Activated naive CD4-positive, alpha-beta T cell treated with anti-CD3 and anti-CD28 coated beads, Interleukin-2, amount 50 U/mL, for 24 hours (primary cell): ENCODE data around the gene PACSIN1.

Experiments used
- H3K27ac Mint-ChIP-seq: one replicate; pipeline ENCODE4 v1.8.0; 2021; ENCODE audit warnings: mild to moderate bottlenecking, mixed read lengths
- H3K27me3 Mint-ChIP-seq: one replicate; pipeline ENCODE4 v1.8.0; 2021; ENCODE audit warnings: mixed read lengths
- H3K36me3 Mint-ChIP-seq: one replicate; pipeline ENCODE4 v1.8.0; 2021; ENCODE audit warnings: mixed read lengths
- H3K4me1 Mint-ChIP-seq: one replicate; pipeline ENCODE4 v1.8.0; 2021; ENCODE audit warnings: mixed read lengths
- H3K4me3 Mint-ChIP-seq: one replicate; pipeline ENCODE4 v1.8.0; 2021; ENCODE audit warnings: mild to moderate bottlenecking, mixed read lengths
- H3K9me3 Mint-ChIP-seq: one replicate; pipeline ENCODE4 v1.8.0; 2021; ENCODE audit warnings: mixed read lengths

The PACSIN1 gene

GRCh38 chr6:34575326-34575725, 109.5 kb downstream of the PACSIN1 start:
- no peaks in the 10 kb centered on the region for H3K27me3 Mint-ChIP-seq
- H3K4me1 Mint-ChIP-seq = no peaks in the 10 kb centered on the region
- H3K9me3 Mint-ChIP-seq = no peaks in the 10 kb centered on the region
- no peak overlapping the region for H3K27ac Mint-ChIP-seq
- H3K4me3 Mint-ChIP-seq = no peak overlapping the region
- H3K36me3 Mint-ChIP-seq = no peaks in the 10 kb centered on the region

GRCh38 chr6:34576286-34576955, 110.5 kb downstream of the PACSIN1 start:
- no peaks in the 10 kb centered on the region for H3K9me3 Mint-ChIP-seq
- no peaks in the 10 kb centered on the region for H3K4me1 Mint-ChIP-seq
- H3K36me3 Mint-ChIP-seq = no peaks in the 10 kb centered on the region
- no peak overlapping the region for H3K27ac Mint-ChIP-seq
- H3K4me3 Mint-ChIP-seq = no peak overlapping the region
- H3K27me3 Mint-ChIP-seq = no peaks in the 10 kb centered on the region

- Mint-ChIP-seq H3K4me3 (no peak overlapping the region), H3K36me3 (no peaks in the 10 kb centered on the region), H3K9me3 (no peaks in the 10 kb centered on the region), H3K4me1 (no peaks in the 10 kb centered on the region), H3K27me3 (no peaks in the 10 kb centered on the region), H3K27ac (no peak overlapping the region)
Measured at GRCh38 chr6:34578445-34579262, 112.8 kb downstream of the PACSIN1 start.

GRCh38 chr6:34580707-34581560, 115.1 kb downstream of the PACSIN1 start:
- no peaks in the 10 kb centered on the region for H3K36me3 Mint-ChIP-seq
- H3K4me1 Mint-ChIP-seq = peaks cover 5% of the 10 kb centered on the region
- H3K9me3 Mint-ChIP-seq = no peaks in the 10 kb centered on the region
- H3K27ac Mint-ChIP-seq = no peak overlapping the region
- no peak overlapping the region for H3K4me3 Mint-ChIP-seq
- H3K27me3 Mint-ChIP-seq = no peaks in the 10 kb centered on the region

- Mint-ChIP-seq H3K36me3 (no peaks in the 10 kb centered on the region), H3K27me3 (no peaks in the 10 kb centered on the region), H3K27ac (no peak overlapping the region), H3K4me1 (peaks cover 5% of the 10 kb centered on the region), H3K4me3 (no peak overlapping the region), H3K9me3 (no peaks in the 10 kb centered on the region)
Measured at GRCh38 chr6:34581561-34581920, 115.7 kb downstream of the PACSIN1 start.

- Mint-ChIP-seq H3K4me1 (peaks cover 5% of the 10 kb centered on the region), H3K27me3 (no peaks in the 10 kb centered on the region), H3K27ac (no peak overlapping the region), H3K4me3 (no peak overlapping the region), H3K9me3 (no peaks in the 10 kb centered on the region), H3K36me3 (no peaks in the 10 kb centered on the region)
Measured at GRCh38 chr6:34583461-34583860, 117.6 kb downstream of the PACSIN1 start.

GRCh38 chr6:34583861-34584604, 118.2 kb downstream of the PACSIN1 start:
- Mint-ChIP-seq H3K36me3 (no peaks in the 10 kb centered on the region), H3K27ac (no peak overlapping the region), H3K4me3 (no peak overlapping the region), H3K4me1 (peaks cover 5% of the 10 kb centered on the region), H3K27me3 (no peaks in the 10 kb centered on the region), H3K9me3 (no peaks in the 10 kb centered on the region)

GRCh38 chr6:34584694-34585093, 118.8 kb downstream of the PACSIN1 start:
- H3K27ac Mint-ChIP-seq = no peak overlapping the region
- H3K4me1 Mint-ChIP-seq = peaks cover 10% of the 10 kb centered on the region
- H3K9me3 Mint-ChIP-seq = no peaks in the 10 kb centered on the region
- peaks cover under 1% of the 10 kb centered on the region for H3K36me3 Mint-ChIP-seq
- no peaks in the 10 kb centered on the region for H3K27me3 Mint-ChIP-seq
- H3K4me3 Mint-ChIP-seq = no peak overlapping the region
